HFF-Myc (cell line): ENCODE measurements around the gene GIPC1.
"Not testable (repeated sequence)": the region's sequence is repeated elsewhere in the genome, so short reads cannot be mapped to it uniquely, and the experiment has no call there.

Experiments used
- DNase-seq: peaks from one replicate; pipeline ENCODE4 v3.0.0-alpha.2; 2011; ENCODE audit warnings: low read depth; ENCODE audit errors: extremely low read depth
- H3K4me3 ChIP-seq: replicated peaks from 2 replicates; pipeline ENCODE4 v1.5.1; 2011; ENCODE audit warnings: low read depth, mild to moderate bottlenecking, control low read depth, low read length
- TF ChIP-seq, protein P1 (sequence below): IDR thresholded peaks from 2 replicates; pipeline ENCODE4 v1.5.1; 2012; ENCODE audit warnings: mild to moderate bottlenecking, low read depth, low read length, control low read depth; ENCODE audit errors: missing control alignments

GIPC1 gene

DNA sequence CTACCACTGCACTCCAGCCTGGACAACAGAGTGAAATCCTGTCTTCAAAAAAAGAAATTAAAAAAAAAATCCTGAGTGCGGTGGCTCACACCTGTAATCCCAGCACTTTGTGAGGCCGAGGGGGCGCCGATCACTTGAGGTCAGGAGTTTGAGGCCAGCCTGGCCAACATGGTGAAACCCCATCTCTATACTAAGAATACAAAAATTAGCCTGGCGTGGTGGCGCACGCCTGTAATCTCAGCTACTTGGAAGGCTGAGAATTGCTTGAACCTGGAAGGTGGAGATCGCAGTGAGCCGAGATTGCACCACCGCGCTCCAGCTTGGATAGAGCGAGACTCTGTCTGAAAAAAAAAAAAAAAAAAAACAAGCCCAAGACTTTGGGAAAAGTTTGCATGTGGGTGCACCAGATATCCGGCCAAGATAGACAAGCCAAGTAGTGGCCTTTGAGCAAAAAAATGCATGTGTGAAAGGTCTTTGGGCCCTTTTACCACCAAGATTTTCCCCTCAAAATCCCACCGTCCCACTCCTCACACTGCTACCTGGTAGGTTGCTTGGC, 16.6 kb upstream of the GIPC1 start:
- TF ChIP-seq, protein P1, sequence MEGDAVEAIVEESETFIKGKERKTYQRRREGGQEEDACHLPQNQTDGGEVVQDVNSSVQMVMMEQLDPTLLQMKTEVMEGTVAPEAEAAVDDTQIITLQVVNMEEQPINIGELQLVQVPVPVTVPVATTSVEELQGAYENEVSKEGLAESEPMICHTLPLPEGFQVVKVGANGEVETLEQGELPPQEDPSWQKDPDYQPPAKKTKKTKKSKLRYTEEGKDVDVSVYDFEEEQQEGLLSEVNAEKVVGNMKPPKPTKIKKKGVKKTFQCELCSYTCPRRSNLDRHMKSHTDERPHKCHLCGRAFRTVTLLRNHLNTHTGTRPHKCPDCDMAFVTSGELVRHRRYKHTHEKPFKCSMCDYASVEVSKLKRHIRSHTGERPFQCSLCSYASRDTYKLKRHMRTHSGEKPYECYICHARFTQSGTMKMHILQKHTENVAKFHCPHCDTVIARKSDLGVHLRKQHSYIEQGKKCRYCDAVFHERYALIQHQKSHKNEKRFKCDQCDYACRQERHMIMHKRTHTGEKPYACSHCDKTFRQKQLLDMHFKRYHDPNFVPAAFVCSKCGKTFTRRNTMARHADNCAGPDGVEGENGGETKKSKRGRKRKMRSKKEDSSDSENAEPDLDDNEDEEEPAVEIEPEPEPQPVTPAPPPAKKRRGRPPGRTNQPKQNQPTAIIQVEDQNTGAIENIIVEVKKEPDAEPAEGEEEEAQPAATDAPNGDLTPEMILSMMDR: no peak
- no peak overlapping the region for H3K4me3 ChIP-seq
- no peak for DNase-seq

DNA sequence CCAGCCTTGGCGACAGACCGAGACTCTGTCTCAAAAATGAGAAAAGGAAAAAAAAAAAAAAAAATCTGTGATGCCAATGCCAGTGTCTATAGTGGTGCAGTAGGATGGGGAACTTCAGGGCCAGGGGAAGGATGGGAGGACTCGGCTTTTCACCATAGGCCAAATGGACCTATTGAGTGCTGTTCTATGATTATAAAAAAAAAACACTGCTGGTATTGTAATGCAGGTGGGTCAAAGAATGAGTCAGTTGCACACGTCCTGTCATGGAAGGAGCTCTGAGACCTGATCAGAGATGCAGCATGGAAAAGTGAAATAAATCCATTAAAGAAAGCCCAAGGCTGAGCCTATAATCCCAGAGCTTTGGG, 15.3 kb upstream of the GIPC1 start:
- TF ChIP-seq, protein P1: no peak
- no peak overlapping the region for H3K4me3 ChIP-seq
- no peak for DNase-seq

DNA sequence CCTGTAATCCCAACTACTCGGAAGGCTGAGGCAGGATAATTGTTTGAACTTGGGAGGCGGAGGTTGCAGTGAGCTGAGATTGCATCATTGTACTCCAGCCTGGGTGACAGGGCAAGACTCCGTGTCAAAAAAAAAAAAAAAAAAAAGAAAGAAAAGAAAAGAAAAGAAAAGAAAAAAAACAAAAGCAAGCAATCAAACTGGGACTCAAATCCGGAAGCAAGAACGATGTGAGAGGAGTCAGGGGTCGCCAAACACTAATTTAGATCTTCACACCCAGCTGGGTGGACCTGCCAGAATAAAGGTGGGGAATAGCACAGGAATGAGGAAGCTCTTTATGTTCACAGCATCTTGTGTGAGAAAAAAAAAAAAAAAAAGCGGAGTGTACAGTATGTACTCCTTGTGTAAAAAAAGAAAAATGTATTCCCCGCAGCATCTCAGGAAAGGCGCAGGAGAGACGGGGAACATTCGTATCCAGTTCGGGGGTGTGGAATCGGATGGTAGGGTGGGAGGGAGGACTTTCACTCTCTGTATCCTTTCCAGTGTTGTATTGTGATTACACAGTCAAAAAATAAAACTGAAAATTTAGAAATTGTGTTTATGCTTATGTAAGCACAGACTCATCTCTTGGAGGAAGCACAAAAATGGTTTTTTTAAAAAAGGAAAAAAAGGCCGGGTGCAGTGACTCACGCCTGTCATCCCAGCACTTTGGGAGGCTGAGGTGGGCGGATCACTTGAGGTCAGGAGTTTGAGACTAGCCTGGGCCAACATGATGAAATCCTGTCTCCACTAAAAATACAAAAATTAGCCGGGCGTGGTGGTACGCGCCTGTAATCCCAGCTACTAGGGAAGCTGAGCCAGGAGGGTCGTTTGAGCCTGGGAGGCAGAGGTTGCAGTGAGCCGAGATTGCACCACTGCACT, 14.6 kb upstream of the GIPC1 start:
- no peak for DNase-seq
- TF ChIP-seq, protein P1: no peak
- no peak overlapping the region for H3K4me3 ChIP-seq

DNA sequence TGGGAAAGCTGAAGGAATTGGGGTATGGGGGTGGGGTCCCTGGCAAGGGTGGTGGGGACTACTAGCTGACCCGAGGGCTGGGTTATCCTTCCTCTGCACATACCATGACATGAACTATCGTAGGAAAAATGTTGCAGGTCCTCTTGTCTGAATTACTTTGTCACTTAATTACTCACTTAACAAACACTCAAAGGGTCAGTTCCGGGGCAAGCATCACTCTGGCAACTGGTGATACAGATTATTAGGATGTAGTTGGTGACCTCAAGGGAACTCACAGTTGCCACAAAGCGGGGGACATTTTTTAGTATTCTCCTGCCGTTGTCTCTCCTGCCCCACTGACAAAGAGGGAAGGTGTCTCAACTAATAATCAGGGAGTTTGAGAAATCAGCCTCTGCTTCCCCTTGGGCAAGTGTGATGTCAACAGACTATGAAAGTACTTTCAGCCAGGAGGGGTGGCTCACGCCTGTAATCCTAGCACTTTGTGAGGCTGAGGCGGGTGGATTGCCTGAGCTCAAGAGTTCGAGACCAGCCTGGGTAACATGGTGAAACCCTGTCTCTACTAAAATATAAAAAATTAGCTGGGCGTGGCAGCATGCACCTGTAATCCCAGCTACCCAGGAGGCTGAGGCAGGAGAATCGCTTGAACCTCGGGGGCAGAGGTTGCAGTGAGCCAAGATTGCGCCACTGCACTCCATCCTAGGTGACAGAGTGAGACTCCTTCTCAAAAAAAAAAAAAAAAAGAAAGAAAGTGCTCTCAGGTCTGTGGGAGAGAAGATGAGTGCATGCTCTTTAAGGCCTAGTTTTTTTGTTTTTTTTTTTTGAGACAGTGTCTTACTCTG, 12.0 kb upstream of the GIPC1 start:
- no peak overlapping the region for H3K4me3 ChIP-seq
- DNase-seq: no peak
- TF ChIP-seq, protein P1: no peak

DNA sequence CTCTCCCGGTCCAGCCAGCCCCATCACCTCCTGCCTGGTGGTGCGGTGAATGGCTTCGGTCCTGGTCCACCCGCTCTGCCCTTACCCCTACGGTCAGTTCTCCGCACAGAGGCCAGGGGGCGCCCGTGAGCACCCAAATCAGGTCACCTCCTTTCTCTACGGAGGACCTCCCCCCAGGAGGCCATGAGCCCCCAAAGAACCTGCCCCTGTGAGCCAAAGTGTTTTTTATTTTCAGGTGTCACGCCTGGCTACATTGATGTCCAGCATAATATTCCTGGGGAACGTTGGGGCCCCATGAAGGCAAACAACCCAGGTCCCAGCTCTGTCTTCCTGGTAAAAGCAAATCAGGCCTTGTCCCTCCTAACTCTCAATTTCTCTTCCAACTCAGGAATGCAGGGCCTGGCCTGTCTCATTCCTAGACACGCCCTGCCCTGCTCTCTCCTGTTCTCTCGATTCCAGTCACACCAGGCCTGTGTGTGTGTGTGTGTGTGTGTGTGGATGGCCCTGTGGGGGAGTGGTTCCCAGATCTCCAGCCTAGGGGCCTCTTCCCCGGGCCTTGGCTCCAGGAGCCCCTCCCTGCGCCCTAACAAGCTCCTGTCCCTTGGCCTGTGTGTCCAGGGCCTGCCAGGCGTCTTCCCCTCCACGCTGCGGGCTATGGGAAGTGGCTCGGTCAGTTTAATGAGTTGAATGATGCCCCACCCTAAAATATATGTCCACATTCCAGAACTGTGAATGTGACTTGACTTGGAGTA, 9.7 kb upstream of the GIPC1 start:
- DNase-seq: no peak
- H3K4me3 ChIP-seq: no peak overlapping the region
- TF ChIP-seq, protein P1: peak; percentile 90

DNA sequence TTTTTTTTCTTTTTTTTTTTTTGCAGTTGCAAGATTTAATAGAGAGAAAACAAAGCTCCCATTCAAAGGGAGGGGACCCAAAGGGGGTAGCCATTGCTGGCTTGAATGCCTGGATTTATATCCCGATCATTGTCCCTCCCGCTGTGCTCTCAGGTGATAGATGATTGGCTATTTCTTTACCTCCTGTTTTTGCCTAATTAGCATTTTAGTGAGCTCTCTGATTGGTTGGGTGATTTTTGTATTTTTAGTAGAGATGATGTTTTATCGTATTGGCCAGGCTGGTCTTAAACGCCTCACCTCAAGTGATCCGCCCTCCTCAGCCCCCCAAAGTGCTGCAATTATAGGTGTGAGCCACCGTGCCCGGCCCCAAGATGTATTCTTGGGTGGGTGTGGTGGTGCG, 8.6 kb upstream of the GIPC1 start:
- DNase-seq: not testable (repeated sequence)

More for the DNA sequence above, 8.6 kb upstream of the GIPC1 start:
- not testable (repeated sequence) for H3K4me3 ChIP-seq
